Choroid plexus epithelial cell (primary cell): Measurements from ENCODE around the gene CRYL1.

ENCODE experiments used
- DNase-seq: peaks from one replicate; pipeline ENCODE4 v3.0.0-alpha.2; 2010; ENCODE audit warnings: low read depth
- H3K4me3 ChIP-seq: 2 replicates; pipeline ENCODE4 v1.5.1; 2011; ENCODE audit warnings: low read depth, mild to moderate bottlenecking, control low read depth, low read length, moderate library complexity
- TF ChIP-seq, protein P1 (sequence below): conservative IDR thresholded peaks from 2 replicates; pipeline ENCODE4 v1.5.1; 2011; ENCODE audit warnings: low read depth, mild to moderate bottlenecking, control low read depth, inconsistent platforms, low read length, moderate library complexity

CRYL1 gene

DNA sequence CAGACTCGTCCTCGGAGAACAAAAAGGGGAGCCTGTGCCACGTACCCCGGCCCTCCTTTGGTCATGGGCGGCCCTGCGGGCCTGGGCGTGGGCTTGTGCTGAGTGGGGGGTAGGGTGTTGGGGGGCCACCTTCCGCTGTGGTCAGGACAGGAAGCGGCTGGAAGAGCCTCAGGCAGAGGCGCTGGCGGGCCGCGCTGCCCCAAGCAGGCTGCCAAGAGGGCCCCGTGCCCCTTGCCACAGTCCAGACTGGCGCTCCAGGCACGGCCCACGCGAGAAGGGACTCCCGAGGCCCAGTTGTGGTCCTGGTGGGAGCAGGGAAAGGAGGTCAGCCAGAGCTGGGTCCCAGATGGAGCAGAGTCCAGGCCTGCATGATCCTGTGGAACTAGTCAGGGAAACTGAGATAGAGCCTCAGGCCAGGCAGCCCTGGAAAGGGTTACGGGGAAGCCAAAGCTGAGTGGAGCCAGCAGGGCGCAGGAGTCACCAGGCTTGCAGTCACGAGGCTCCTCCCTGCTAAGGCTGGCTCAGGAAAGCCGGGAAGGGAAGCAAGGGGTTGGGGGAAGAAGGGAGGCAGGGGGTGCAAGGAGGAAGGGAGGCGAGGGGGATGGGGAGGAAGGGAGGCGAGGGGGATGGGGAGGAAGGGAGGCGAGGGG lies 135.0 kb downstream of the CRYL1 start:
- TF ChIP-seq, protein P1, sequence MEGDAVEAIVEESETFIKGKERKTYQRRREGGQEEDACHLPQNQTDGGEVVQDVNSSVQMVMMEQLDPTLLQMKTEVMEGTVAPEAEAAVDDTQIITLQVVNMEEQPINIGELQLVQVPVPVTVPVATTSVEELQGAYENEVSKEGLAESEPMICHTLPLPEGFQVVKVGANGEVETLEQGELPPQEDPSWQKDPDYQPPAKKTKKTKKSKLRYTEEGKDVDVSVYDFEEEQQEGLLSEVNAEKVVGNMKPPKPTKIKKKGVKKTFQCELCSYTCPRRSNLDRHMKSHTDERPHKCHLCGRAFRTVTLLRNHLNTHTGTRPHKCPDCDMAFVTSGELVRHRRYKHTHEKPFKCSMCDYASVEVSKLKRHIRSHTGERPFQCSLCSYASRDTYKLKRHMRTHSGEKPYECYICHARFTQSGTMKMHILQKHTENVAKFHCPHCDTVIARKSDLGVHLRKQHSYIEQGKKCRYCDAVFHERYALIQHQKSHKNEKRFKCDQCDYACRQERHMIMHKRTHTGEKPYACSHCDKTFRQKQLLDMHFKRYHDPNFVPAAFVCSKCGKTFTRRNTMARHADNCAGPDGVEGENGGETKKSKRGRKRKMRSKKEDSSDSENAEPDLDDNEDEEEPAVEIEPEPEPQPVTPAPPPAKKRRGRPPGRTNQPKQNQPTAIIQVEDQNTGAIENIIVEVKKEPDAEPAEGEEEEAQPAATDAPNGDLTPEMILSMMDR = no peak
- no peak overlapping the region for H3K4me3 ChIP-seq
- DNase-seq = peak; percentile 59

DNA sequence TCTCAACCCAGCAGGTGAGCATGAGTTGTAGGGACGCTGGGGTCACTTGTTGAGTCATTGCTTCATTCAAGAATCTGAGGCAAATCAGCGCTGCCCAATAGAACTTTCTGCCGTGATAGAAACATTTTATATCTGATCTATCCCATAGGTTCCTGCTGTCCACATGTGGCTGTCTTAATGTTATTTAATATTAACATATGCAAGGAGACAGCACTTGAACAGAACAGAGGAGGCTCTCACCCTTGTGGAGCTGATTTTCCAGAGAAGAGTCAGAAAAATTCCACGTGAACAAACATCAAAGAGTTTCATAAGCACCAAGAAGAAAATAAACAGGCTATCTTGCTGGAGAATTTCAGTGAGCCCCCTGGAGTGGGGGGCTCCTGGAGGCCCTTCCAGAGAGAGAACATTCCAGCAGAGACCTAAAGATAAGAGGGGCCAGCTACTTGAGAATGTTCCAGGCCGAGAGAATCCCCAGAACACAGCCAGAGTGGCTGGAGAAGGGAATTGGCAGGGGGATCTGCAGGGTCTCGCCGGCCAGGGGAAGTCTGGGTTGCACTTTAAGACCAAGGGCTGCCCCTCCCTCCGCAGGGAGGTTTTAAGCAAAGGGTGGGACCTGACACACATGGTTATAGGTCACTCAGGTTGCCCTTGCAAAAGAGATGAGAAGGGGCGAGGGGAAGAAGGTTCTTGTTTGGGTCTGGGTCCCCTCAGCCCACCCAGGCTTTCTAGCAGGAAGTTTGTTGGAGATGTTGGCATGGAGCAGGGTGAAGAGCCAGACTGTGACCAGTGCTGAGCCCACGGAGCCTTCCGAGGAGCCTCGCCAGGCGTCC lies 135.7 kb downstream of the CRYL1 start:
- peak; percentile 71 for DNase-seq
- no peak overlapping the region for H3K4me3 ChIP-seq
- TF ChIP-seq, protein P1 = no peak

DNA sequence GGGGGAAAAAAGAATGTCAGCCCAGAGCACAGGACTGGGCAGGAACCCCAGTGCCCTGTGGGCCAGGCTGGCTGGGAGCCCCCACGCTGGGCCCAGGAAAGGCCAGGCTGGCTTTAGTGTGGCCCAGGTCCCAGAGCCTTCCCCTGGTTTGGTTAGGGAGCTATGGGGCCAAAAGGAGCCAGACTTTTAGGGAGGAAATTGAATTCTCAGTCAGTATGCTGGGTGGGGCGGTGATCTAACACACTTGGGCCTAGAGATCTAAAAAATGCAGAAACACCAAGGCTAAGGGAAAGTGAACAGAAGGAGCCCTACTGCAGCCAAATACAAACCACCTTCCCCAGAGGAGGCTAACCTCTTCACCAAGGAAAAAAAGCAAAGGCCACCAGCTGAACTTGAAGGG lies 137.5 kb downstream of the CRYL1 start:
- H3K4me3 ChIP-seq = no peak overlapping the region
- TF ChIP-seq, protein P1 = no peak
- DNase-seq = no peak

DNA sequence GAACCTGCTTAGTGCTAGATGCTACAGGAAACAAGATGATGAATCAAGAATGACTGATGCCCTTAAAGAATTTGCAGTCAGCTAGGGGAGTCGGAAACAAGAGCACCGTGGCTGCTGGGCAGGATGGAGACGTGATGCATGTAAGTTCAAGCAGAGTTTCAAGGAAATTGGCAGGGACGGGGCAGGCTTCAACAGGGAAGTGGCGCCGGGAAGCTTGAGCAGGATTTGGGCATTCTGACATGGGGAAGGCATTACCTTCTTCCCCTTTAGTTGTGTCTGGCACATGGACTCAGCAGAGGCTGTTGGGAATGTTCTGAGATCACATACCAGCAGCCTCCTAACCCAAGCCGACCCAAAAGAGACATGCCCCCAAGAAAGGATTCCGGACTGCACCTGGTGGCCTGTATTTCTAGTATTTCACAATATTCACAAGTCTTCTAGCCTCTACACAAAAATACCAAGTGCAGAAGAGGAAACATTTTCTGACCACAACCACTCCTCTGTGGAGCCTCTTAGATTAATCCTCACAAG lies 138.2 kb downstream of the CRYL1 start:
- DNase-seq = peak; percentile 61
- H3K4me3 ChIP-seq = no peak overlapping the region
- TF ChIP-seq, protein P1 = no peak

DNA sequence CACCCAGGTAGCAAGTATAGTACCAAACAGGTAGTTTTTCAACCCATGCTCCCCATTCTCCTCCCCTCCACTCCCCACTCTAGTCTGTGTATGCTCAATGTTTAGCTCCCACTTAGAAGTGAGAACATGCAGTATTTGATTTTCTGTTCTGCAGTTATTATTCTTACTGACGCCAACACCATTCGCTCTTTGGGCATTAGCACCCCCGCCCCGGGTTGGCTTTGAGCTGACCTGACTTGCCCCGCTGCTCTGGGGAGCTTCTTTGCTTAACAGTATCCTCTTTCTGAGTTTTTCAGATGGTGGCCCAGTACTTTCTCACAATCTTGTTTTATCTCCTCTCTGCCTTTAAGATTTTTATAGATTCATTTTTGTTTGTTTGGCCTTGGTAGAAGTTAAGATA lies 138.7 kb downstream of the CRYL1 start:
- H3K4me3 ChIP-seq = no peak overlapping the region
- DNase-seq = no peak
- TF ChIP-seq, protein P1 = no peak

DNA sequence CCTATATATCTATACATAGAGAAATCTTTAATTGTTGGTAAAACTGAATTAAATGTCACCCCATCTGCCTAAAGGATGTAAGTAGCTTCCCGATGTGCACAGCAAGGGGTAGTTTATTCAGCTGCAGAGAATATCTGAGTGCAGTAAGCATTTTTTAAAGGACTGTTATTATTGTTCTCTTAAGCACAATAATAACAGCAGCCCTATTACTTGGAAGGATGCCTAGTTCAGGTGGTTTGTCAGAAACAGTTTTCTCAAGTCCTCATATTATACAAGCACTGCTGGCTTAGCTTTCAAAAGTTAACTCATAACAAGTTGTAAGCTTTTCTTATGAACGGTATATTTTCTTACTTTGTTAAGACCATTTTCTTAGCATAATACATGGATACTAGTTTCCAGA lies 142.6 kb downstream of the CRYL1 start:
- TF ChIP-seq, protein P1 = no peak
- DNase-seq = peak; percentile 48
- no peak overlapping the region for H3K4me3 ChIP-seq
